ENCODE data around the gene SEC16A.

DNA sequence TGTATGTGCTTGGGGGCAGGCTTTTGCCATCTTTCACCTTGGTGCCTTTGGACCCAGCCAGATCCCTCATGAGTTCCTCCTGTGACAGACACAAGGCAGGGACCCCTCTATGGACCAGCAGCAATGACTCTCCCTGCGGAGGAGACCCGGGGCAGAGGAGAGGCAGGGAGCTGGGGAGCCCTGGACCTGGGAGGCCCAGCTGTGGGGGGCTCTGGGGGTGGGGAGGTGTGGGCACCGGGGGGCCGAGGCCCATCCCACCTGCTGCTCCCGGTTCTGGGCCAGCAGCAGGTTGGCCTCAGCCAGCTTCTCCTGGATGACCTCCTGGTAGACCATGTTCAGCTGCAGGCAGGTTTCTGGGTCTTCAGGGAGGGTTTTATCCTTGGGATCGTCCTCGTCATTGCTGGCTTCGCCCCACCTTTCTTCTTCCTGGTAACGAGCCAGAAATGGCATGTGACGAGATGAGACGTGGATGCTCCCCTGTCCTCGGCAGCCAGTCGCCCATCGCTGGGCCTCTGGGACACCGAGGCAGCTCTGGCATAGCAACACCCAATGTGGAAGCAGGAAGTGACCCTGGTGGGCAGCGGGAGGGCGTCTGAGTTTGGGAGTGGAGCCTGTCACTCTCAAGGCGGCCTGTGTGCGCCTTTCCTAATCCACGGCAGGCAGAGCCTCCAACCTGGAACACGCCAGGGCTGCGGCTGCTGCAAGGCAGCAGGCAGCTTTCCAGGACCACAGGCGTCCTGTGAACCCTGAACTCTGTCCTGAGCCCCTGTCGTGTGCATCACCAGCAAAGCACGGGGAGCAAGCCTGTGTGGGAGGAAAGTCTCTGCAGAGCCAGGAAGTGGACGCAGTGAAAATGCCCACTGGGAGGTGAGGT, 87.3 kb downstream of the SEC16A start:
- no peak for TF ChIP-seq POLR2A (IDR thresholded peaks at IDR 0.05; ENCODE audit: low read length)
- TF ChIP-seq GATA1 (IDR thresholded peaks at IDR 0.05; ENCODE audit: low read depth, low read length) = no peak
